Suppressor macrophage (primary cell): ENCODE measurements around the gene EMC8.
"Not testable (repeated sequence)": the region's sequence is repeated elsewhere in the genome, so short reads cannot be mapped to it uniquely, and the experiment has no call there.

Experiments used
- DNase-seq, 4 experiments: peaks; one replicate each; pipeline ENCODE4 v3.0.0-alpha.2; 2020 to 2022

EMC8 gene

DNA sequence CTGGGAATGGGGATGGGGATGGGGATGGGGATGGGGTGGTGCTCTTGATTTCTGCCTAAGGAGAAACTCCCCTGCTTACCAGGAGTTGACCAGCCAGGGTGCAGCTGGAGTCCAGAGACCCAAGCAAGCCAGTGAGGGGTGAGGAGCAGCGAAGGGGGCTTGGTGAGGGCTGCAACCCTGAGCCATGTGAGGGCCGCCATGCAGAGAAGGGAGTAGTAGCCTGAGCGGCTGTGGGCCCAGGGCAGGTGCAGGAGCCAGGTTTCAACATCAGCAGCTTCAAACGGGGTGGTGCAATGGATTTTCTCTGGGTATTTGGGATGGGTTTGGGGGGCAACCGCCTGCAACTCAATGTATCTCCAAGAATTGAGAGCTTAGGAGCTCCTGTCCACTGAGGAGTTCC, 35.4 kb upstream of the EMC8 start:
- DNase-seq: no peak

DNA sequence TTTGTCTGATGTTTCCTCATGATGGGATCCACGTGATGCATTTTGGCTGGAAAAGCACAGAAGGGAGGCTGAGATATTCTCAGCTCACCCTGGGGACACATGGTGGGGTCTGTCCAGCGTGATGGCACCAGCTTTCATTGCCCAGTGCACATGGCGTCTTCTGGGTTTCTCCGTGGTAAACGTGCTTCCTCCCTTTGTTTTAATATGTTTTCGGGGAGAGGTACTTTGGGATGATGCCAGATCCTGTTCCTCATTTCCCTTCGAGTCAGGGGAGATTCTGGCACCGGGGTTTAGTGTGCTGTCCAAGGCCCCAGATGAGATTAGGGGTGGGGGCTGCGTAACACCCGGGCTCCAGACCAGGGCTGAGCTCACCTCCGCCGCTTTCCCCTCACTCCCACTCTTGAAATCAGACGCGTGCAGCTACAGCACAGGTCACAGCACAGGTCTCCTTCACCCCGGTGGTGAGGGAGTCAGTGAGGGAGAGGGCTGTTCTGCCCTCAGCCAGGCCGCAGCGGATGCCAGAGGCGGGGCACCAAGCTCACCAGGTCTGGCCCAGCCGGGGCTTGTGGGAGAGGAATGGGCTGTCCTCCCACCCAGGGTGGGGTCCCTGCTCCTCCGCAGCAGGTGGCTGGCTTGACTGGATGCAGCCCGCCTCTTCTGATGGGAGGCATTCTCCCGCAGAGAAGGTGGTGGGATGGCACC, 34.0 kb upstream of the EMC8 start:
- peak in 2 of 4 experiments; percentile 22 to 54 for DNase-seq

DNA sequence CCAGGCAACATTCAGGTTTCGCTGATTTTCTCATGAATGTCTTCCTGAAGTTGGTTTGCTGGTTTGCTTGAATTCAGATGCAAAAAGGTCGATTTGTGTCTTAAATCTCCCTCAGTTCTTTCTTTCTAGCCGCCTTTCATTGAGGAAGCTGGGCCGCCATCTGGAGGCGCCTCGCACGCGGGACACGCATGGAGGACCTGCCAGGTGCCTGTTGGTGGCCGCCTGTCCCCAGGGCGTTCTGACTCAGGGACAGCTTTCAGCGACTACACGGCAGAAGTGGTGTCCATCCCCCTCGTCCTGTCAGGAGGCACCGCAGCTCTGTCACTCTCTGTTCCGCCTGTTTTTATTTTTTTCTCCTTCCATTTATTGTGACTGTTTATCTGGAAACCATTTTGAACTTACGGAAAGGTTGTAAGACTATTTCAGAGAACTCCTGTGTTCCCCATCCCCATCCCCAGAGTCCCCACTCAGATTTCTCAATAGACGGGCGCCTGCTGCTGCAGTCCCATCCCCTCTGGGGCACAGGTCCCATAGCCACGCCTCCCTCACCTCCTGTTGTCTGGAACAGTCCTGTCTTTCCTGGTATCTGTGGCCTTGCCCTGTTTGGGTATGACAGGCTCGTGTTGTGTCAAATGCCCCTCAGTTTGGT, 33.4 kb upstream of the EMC8 start:
- no peak for DNase-seq

DNA sequence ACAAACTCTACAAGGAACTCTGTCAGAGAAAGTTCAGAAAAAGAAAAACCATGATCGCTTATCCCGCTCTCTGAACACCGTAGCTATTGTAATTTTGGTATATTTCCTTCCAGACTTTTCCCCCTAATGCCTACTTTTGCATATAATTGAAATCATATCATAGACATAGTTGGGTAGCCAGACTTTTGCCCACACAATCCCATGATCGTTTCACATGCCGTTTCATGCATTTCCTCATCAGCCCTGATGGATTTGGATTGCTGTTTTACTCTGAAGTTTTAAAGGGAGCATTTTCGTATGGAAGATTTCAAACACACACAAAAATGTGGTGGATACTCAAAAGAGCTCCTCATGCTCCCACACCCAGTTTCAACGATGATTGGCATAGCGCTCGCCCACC, 31.5 kb upstream of the EMC8 start:
- peak in 3 of 4 experiments; percentile 44 to 65 (median 47) for DNase-seq

DNA sequence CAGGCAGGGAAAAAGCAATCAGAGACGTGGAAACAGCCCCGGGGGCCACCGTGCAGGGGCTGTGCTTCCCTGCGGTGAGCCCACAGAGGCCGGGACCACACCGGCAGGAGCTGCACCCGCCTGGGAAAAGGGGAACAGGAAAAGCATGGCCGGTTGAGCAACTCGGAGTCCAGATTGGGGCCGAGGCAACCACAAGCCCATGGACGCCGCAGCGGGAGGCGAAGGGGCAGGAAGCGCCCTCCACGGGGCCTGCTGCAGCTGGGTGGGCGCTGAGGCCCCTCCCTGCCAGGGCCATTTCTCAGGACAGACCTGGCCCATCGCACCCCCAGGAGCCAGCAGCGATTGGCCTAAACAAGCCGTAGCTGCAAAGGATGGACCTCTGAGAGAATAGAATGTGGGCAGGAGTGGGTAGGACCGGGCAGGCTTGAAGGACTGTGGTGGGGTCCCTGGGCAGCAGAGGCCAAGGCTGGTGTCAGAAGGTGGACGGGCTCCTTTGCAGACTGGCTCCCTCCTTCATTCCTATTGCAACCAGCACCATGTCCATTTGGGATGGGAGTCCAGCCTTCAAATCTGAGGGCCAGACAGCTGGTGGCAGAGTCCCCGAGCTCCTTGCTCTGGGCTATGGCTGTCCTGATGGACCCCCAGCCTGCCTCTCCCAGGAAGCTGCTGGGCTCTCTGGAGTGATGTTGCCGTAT, 30.6 kb upstream of the EMC8 start:
- peak; percentile 83 to 93 (median 91) for DNase-seq

DNA sequence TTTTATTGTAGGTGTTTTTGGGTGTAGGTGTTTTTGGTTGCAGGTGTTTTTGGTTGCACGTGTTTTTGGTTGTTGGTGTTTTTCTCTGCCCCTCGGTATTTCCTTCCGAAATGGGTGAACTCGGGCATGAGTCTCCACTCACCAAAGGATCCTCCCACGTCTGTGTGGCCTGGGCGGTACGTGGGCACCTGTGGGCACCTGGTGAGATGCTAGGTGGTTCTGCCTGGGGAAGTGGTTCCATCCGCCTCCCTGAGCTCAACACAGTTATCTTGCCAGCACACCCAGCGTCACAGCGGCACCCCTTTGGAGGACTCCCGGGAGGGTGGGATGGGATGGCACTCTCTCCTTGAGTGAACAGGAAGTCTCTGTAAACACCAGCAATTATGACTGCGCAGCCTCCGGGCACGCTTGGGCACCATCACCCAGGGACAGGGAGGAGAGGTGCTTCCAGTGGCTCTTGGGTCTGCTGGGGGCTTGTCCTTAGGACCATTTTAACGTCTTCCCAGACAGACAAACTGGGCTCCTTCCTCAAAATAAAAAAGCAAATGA, 29.9 kb upstream of the EMC8 start:
- no peak for DNase-seq

DNA sequence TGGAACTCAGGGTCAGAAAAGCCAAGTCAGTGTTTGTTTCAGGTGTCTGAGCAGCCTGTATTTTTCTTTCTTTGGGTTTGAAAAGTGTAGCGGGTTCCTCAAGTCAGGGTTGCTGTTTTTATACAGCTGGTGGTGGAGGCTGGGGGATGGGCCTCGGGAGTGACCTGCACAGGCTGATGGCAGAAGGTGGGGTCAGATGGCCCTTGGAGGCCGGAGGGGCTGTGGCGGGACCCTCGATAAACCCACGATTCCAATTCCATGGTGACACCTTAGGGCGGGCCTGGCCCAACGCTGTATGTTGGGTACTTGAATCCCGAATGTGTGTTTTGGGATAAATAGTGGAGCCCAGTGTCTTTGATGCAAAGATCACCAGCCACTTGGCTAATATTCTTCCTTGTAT, 28.8 kb upstream of the EMC8 start:
- no peak for DNase-seq

DNA sequence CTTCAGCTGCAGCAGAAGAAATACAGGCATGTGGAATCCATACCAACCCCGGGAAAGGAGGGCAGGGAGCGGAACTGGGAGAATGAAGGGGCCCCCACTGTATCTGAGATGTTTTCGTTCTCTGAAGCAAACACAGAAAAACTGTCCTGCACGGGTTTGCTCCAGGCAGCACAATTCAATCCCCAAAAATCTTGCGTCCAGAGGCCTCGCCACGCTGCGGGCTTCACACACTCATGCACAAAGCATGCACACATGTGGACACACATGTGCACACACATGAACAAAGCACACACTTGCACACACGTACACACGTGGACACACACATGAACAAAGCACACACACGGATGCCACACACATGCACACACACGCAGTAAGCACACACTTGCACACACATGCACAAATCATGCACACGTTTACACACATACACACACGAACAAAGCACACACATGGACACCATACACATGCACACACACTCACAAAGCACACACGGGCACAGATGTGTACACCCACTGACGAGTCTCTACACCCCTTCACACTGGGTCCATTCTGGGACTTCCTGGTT, 27.4 kb upstream of the EMC8 start:
- DNase-seq: no peak

DNA sequence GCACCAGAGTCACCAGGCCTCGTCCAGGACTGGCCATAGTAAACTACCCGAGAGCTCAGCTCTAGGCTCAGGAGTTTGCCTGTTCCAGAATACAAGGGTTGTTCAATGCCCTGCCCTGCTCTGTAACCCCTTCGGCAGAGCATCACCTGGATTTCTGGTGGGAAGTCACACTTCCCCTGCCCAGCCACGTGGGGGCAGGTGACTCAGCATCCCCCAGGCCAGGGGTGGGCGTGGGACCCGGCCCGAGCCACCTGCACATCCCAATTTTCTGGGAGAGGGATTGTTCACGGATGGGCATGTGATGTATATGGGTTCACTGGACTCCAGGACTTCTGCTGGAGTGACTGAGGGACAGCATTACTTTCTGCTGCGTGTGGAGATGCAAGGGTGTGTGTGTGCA, 26.0 kb upstream of the EMC8 start:
- DNase-seq: no peak

DNA sequence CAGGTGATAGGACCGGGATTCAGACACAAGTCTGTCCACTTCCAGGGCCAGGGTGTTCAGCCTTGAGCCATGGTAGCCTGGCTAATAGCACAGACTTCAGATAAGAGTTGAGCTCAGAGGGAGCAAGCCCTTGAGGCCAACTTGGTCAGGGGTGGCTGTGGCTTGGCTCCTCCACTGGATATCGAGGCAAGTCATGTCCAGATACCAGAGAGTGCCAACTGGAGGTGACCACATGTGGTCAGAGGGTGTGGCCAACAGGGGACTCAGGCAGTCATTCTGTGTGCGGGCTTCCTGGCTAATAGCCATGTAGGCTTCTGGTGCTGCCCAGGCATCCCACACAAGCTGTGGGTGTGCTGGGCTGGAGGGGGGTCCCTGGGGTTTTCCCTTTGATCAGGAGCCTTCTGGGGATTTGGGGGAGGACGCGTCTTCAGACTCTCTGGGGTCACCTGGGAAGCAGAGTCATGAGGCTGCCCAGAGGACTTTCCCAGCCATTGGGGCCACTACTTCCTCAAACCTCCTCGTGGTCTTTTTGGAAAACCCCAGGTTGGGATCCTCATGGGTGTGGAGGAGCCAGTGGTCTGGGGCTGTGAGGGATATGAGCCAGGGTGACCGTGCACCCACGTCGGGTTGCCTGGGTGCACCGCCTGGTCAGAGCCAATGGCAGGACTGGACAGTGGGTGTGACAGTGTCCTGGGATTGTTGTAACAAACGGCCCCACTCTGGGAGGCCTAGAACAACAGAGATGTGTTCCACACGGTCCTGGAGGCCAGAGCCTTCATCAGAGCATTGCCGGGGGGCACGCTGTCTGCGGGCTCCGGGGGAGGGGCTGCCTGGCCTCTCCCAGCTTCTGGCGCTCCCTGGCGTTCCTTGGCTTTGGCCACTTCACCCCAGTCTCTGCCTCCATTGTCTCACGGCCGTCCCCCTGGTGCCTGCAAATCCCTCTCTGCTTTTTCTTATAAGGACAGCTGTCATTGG, 25.1 kb upstream of the EMC8 start:
- DNase-seq: peak; percentile 70 to 89 (median 83)

DNA sequence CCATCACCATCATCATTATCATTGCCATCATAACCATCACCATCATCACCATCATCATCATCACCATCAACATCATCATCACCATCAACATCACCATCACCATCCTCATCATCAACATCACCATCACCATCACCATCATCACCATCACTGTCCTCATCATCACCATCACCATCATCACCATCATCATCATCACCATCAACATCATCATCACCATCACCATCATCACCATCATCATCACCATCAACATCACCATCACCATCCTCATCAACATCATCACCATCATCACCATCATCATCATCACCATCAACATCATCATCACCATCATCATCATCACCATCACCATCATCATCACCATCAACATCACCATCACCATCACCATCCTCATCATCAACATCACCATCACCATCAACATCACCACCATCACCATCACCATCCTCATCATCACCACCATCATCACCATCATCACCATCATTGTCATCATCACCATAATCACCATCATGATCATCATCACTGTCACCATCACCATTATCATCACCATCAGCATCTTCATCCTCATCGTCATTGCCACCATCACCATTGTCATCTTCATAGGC, 24.1 kb upstream of the EMC8 start:
- no peak for DNase-seq

DNA sequence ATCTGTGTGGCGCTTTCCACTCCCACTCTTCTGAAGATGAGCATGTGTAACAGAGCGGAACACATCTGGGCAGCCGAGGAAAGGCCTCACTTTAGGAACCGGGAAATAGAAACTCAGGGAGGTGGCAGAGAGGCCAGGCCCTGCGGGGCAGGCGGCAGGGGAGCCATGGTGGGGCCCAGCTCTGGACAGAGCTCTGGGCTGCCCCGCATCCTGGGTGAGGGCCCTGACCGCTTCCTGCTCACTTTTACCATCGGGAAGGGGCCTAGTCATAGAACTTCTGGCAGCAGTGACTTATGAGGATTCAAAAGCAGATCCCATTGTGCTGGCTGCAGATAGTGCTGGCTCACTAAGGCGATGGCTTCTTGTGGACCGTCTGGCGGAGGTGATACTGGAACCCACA, 22.8 kb upstream of the EMC8 start:
- no peak for DNase-seq

DNA sequence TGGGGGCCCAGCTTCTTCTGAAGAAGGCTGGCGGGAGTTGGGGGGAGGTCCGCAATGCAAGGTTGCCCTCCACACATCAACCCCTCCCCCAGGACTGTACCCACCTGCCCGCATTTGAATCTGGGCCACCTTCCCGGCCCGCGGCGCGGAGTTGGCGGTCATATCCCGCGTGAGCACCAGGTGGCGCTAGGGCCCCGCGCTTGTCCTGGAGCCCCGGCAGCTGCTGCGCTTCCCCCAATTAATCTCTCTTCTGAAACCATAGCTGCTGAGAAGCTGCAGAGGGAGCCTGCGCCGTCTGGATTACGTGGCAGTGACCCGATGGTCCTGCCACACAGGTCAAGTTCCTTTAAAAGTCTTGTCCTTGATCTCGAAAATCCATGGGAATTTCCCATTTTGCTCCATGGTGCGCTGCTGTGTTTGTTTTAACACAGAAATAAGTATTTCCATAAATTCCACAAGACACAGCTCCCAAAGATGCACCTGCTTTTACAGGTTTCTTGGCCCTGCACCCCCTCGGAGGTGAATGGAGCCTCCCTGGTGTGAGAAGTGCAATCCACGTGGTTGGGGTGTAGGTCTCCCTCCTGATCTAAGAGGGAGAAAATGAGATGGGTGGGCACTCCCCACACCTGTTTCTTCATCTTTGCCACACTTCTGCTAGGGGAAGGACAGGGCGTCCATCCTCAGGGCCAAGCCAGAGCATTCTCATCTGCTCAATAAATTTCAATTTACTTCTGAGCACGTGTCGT, 22.2 kb upstream of the EMC8 start:
- DNase-seq: peak; percentile 92 to 93 (median 92)

DNA sequence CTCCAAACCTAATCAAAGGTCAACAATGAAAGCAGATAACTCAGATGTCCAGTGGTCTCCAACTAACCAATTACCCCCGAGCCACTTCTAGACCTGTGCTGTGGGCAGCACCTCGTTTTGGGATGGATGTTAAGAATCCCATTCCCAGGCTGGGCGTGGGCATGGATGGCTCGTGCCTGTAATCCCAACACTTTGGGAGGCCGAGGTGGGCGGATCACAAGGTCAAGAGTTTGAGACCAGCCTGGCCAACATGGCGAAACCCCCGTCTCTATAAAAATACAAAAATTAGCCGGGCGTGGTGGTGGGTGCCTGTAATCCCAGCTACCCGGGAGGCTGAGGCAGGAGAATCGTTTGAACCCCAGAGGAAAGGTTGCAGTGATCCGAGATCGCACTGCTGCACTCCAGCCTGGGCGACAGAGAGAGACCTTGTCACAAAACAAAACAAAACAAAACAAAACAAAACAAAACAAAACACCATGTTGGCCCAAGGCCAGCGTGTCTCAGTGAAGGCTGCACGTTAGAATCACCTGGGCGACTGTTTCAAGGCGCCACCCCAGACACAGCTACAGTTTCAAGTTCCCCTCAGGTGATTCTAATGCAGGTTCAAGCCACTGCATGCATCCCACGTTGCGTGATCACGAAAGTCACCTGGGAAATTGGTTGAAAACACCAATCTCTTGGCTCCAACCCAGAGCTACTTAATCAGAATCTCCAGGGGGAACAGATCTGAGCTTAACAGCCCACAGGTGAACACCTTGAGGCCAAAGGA, 21.4 kb upstream of the EMC8 start:
- no peak for DNase-seq

DNA sequence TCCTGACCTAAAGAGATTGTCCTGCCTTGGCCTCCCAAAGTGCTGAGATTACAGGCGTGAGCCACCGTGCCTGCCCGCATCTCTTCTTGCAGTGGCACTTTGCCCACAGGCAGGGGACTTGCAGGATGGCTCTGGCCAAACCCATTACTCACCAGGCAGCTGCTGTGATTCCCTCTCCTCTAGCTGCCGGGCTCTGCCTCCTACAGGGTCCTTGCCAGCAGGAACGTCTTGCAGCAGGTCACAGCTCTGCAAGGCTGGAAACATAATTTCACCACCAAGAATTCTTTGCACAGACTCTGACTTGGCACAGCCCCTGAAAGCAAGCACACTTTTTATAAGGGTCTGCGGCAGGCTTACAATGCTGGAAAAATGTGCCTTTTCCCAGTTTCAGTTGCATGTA, 20.4 kb upstream of the EMC8 start:
- no peak for DNase-seq

DNA sequence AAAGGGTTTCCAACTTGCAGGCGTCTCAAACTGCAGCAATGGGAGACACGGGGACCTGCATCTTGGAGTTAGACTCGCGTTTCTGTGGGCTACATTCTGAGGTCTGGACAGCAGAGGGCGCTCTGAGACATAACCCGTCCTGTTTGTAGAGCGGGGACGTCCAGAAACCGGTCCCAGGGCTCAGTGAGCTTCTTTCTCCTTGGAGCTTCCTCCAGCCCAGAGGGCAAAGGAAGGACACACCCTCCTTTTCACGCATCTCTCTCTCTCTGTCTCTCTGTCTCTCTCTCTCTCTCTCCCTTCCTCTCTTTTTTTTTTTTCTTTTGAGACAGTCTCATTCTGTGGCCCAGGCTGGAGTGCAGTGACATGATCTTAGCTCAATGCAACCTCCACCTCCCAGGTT, 19.9 kb upstream of the EMC8 start:
- DNase-seq: peak; percentile 92 to 95 (median 94)

DNA sequence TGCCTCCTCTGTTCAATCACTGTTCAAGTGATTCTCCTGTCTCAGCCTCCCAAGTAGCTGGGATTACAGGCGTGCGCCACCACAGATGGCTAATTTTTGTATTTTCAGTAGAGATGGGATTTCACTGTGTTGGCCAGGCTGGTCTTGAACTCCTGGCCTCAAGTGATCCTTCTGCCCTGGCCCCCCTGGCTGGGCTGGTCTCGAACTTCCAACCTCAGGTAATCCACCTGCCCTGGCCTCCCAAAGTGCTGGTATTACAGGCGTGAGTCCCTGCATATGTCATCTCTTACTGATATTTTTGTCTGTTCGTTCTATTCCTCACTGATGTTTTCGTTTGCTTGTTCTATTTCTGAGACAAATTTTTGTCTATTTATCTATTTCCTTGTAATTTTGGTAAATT, 17.9 kb upstream of the EMC8 start:
- not testable (repeated sequence) for DNase-seq

DNA sequence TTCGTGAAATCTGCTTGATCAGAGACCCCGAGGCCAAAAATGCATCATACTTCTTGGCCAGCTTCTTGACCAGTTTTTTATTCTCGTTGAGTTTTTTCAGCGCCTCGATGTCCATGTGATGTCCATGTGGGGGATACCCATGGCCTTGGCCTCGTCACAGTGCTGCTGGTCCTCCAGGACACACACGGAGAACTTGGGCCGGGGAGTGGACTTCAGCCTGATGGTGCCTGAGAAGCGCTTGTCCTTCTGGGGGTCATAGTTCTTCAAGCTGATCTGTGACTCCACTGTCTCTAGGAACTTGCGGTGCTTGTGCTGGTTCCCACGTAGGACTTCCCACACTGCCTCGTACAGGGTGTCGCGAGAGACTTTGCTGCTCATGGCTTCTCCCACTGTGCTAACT, 16.8 kb upstream of the EMC8 start:
- no peak for DNase-seq

DNA sequence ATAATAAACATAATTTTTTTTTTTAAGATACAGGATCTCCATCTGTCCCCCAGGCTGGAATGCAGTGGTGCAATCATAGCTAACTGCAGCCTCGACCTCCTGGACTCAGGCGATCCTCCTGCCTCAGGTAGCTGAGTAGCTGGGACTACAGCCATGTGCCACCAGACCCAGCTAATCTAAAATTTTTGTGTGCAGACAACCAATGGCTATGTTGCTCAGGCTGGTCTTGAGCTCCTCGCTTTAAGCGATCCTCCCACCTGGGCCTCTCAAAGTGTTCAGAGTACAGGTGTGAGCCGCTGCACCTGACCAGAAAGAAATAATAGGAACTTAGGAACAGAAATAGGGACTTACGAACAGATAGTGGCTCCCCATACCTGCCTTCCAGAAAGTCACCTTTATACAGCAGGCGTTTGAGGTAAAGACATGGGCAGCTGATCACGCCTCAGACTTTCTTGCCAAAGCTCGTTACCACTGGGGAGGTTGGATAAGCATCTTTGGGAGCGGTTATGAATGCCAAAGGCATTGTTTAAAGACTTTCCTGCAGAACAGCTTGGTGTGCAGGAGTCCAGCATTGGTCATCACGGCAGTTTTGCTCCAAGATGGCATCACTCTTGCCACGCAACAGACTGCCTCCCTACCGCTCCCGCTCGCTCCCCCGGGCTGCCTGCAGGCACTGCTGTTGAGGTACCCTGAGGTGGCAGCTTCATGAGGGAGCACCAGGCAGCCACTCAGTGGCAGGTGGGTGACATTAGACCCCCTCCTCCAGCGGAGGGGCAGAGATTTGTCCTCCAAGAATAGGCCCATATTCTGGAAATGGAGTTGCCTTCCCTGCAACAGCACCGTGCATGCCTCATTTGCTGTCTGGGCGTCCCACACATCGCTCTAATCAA, 13.7 kb upstream of the EMC8 start:
- DNase-seq: no peak
